HT-29 (cell line): ENCODE measurements around the gene PPIH. TPM values are rescaled to one million over a fixed set of nuclear protein-coding genes. Genes with fewer than 3 reads are reported as not detected.

ENCODE experiments used
- total RNA-seq: library from RNA; depleted of rRNA; stranded (reverse); fragments of >200 nt; shearing (Covaris generic); gene quantifications from 2 replicates; pipeline ENCODE4 v1.2.3, GENCODE V29; 2014; rRNA removed

PPIH gene
- total RNA-seq, 1 experiment from 2014 or later = 61.7 TPM

Other genes starting within 250 kb of the PPIH start
- 0.21 TPM in 1 of 2 replicates, not detected in the other for gene ZMYND12, start 202.4 kb upstream of the PPIH start, total RNA-seq
- 48.6 and 60.6 TPM in 2 replicates for gene PPCS, start 201.9 kb upstream of the PPIH start, total RNA-seq
- gene CCDC30, start 195.1 kb upstream of the PPIH start, total RNA-seq = 0.44 and 1.0 TPM in 2 replicates
- 900 and 1,047 TPM in 2 replicates for gene YBX1, start 24.0 kb downstream of the PPIH start, total RNA-seq
- not detected in 2 replicates for gene CLDN19, start 81.8 kb downstream of the PPIH start, total RNA-seq
- gene P3H1, start 108.6 kb downstream of the PPIH start, total RNA-seq = 19.1 TPM in 2 replicates
- gene C1orf50, start 108.8 kb downstream of the PPIH start, total RNA-seq = 2.0 and 3.1 TPM in 2 replicates
- 0.03 TPM in 1 of 2 replicates, not detected in the other for gene TMEM269, start 126.6 kb downstream of the PPIH start, total RNA-seq
- 4.9 and 5.4 TPM in 2 replicates for gene ERMAP, start 158.7 kb downstream of the PPIH start, total RNA-seq
- 17.1 and 19.7 TPM in 2 replicates for gene SVBP, start 159.0 kb downstream of the PPIH start, total RNA-seq
- 5.5 and 6.5 TPM in 2 replicates for gene ZNF691, start 188.2 kb downstream of the PPIH start, total RNA-seq